LNCAP (cell line): ENCODE results near the gene TCF3.

Experiments
- CTCF ChIP-seq: fragments of 450-650 bp; IDR thresholded peaks from 2 replicates; pipeline ENCODE4 v1.5.1; 2017; ENCODE audit warnings: mild to moderate bottlenecking

Gene TCF3

GRCh38 chr19:1575323-1576241 is 76.8 kb downstream of the TCF3 start:
- no peak for TF ChIP-seq CTCF

DNA sequence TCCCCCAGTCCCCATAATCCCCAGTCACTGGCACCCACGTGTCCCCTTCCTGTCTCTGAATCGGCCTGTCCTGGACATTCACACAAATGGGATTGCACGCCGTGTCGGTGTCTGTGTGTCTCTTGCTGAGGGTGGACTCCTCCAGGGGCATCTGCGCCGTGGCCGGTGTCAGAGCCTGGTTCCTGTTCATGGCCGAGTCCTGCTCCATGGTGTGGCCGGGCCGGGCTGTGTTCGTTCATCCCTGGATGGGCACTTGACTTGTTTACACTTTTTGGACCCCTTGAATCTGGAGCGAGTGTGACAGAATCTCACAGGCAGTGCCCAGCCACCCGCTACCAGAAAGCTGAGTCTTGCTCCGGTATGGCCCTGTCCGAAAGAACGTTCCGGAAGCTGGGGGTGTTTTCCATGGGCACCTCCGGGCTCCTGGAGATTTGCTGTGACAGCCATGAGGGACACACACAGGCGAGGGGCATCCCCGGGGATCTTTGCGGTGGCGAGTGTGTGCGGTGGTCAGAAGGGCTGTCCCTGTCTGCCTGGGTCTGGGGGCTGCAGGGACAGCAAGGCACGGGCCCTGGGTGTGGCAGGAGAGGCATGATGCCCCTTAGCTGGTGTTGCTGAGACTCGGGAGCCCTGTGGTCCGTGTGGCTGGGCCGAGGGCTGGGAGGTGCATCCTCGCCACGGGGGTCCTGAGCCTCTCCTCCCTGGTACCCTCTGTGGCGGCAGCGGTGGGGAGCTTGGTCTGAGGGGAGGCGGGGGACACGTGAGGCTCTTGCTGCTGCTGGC is 77.9 kb downstream of the TCF3 start:
- TF ChIP-seq CTCF = no peak

- no peak for TF ChIP-seq CTCF
These were observed 79.6 kb downstream of the TCF3 start for GRCh38 chr19:1572795-1573194.

DNA sequence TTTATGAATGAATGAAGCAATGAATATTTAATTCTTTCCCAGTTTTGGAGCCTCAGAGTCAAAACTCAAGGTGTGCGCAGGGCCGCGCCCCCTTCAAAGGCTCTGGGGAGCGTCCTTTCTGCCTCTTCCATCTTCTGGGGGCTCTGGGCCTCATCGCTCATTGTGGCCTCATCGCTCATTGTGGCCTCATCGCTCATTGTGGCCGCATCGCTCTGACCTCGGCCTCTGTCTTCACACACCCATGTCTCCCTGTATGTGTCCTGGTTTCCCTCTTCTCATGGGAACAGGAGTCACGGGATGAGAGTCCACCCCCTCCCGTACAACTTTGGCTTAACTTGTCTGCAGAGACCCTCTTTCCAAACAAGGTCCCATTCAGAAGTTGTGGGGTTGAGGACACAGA is 81.1 kb downstream of the TCF3 start:
- no peak for TF ChIP-seq CTCF

DNA sequence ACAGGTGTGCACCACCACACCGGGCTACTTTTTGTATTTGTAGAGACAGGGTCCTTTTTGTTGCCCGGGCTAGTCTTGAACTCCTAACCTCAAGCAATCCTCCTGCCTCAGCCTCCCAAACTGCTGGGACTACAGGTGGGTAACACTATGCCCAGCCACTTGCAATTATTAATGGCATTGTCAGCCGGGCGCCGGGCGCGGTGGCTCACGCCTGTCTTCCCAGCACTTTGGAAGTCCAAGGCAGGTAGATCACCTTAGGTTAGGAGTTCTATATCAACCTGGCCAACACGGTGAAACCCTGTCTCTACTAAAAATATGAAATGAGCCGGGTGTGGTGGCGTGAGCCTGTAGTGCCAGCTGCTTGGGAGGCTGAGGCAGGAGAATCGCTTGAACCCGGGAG is 81.6 kb downstream of the TCF3 start:
- TF ChIP-seq CTCF = no peak

- TF ChIP-seq CTCF = no peak
These were observed 82.4 kb downstream of the TCF3 start for GRCh38 chr19:1569997-1570396.

- no peak for TF ChIP-seq CTCF
These were observed 83.9 kb downstream of the TCF3 start, which contains the start of gene MEX3D for GRCh38 chr19:1568320-1569019. MEX3D (minus strand) TSS chr19:1568325; CDS start chr19:1568058, 267 bp downstream.
